WERI-Rb-1 (cell line): ENCODE measurements around the gene MAP3K5.

Experiments used
- DNase-seq: peaks from one replicate; pipeline ENCODE4 v3.0.0-alpha.2; 2020
- H3K27ac ChIP-seq: fragments of 250-450 bp; sonication (Bioruptor Pico); 2 replicates; pipeline ENCODE4 v1.5.1; 2020; ENCODE audit warnings: mild to moderate bottlenecking, moderate library complexity
- H3K27me3 ChIP-seq: fragments of 250-450 bp; sonication (Bioruptor Pico); 2 replicates; pipeline ENCODE4 v1.5.1; 2021; ENCODE audit warnings: mild to moderate bottlenecking, low read depth, moderate library complexity; ENCODE audit not compliant: insufficient read depth, severe bottlenecking
- H3K36me3 ChIP-seq: fragments of 250-450 bp; sonication (Bioruptor Pico); 2 replicates; pipeline ENCODE4 v1.5.1; 2020; ENCODE audit warnings: mild to moderate bottlenecking, moderate library complexity
- H3K4me3 ChIP-seq: 2 replicates; pipeline ENCODE4 v1.5.1; 2011; ENCODE audit warnings: low read depth, mild to moderate bottlenecking, control low read depth, low read length
- H3K9me3 ChIP-seq: fragments of 250-450 bp; sonication (Bioruptor Pico); 2 replicates; pipeline ENCODE4 v1.5.1; 2021; ENCODE audit warnings: mild to moderate bottlenecking, moderate library complexity; ENCODE audit not compliant: severe bottlenecking
- TF ChIP-seq, protein P1 (sequence below): IDR thresholded peaks from 2 replicates; pipeline ENCODE4 v1.5.1; 2011; ENCODE audit warnings: low read depth, mild to moderate bottlenecking, control low read depth, inconsistent platforms, low read length

The MAP3K5 gene

DNA sequence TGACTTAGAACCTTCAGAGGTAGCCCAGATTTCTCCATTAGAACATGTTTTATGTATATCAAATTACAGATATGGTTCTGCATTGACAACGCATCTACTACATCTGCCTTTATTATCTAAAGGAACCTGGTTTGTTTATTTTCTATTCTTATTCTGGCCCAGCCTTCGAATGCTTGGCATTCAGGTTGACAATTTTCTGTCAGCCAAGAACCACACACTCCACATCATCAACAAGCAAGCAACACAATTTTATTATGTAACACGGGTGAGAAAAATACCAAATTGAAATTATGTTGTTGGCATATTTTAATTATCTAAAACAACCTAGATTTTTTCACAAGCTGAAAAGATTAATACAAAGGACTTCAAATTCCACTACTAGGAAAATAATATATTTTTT, 14.6 kb downstream of the MAP3K5 start:
- Histone ChIP-seq H3K4me3 (no peak overlapping the region), H3K9me3 (no peaks in the 10 kb centered on the region), H3K27ac (no peak overlapping the region), H3K36me3 (no peaks in the 10 kb centered on the region), H3K27me3 (no peaks in the 10 kb centered on the region)
- TF ChIP-seq, protein P1, sequence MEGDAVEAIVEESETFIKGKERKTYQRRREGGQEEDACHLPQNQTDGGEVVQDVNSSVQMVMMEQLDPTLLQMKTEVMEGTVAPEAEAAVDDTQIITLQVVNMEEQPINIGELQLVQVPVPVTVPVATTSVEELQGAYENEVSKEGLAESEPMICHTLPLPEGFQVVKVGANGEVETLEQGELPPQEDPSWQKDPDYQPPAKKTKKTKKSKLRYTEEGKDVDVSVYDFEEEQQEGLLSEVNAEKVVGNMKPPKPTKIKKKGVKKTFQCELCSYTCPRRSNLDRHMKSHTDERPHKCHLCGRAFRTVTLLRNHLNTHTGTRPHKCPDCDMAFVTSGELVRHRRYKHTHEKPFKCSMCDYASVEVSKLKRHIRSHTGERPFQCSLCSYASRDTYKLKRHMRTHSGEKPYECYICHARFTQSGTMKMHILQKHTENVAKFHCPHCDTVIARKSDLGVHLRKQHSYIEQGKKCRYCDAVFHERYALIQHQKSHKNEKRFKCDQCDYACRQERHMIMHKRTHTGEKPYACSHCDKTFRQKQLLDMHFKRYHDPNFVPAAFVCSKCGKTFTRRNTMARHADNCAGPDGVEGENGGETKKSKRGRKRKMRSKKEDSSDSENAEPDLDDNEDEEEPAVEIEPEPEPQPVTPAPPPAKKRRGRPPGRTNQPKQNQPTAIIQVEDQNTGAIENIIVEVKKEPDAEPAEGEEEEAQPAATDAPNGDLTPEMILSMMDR = no peak
- DNase-seq = no peak

DNA sequence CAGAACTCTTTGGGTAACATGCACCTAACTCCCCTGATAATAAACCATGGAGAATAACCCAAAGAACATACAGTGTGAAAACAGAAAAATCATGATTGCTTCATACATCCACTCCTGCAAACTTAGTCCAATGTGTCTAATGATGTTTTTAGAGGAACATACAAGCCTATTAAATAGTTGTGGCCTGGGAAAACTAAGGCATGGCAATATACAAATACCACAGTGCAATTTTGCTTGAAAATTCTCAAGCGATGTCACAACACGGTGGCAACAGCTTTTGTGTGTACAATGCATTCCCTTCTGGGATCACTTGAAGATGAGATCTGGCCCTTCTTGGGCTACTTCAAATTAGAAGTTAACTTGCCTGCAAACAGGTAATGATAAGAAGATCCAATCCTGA, 16.7 kb downstream of the MAP3K5 start:
- H3K36me3 ChIP-seq = no peaks in the 10 kb centered on the region
- H3K9me3 ChIP-seq = no peaks in the 10 kb centered on the region
- no peaks in the 10 kb centered on the region for H3K27me3 ChIP-seq
- no peak overlapping the region for H3K27ac ChIP-seq
- TF ChIP-seq, protein P1 = no peak
- no peak for DNase-seq
- H3K4me3 ChIP-seq = no peak overlapping the region

DNA sequence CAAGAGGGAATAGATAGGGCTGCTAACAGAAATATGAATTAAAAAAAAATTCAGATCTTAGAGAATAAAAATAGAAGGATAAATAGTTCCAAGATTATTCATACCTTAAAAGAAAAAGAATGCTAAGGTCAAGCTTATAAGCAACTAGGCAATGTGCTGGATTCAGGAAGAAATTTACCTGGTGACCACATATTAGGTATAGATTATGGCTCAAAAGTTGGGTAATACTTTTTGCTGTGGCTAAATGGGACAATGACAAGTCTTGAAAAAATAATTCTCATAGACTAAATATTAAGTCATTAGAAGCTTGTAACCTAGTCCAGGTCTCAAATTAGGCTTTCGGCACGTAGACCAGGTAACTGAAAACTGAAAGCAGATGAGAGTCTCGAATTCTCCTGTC, 17.2 kb downstream of the MAP3K5 start:
- H3K4me3 ChIP-seq = no peak overlapping the region
- no peaks in the 10 kb centered on the region for H3K9me3 ChIP-seq
- no peaks in the 10 kb centered on the region for H3K36me3 ChIP-seq
- H3K27ac ChIP-seq = no peak overlapping the region
- no peaks in the 10 kb centered on the region for H3K27me3 ChIP-seq
- DNase-seq = no peak
- TF ChIP-seq, protein P1 = no peak

DNA sequence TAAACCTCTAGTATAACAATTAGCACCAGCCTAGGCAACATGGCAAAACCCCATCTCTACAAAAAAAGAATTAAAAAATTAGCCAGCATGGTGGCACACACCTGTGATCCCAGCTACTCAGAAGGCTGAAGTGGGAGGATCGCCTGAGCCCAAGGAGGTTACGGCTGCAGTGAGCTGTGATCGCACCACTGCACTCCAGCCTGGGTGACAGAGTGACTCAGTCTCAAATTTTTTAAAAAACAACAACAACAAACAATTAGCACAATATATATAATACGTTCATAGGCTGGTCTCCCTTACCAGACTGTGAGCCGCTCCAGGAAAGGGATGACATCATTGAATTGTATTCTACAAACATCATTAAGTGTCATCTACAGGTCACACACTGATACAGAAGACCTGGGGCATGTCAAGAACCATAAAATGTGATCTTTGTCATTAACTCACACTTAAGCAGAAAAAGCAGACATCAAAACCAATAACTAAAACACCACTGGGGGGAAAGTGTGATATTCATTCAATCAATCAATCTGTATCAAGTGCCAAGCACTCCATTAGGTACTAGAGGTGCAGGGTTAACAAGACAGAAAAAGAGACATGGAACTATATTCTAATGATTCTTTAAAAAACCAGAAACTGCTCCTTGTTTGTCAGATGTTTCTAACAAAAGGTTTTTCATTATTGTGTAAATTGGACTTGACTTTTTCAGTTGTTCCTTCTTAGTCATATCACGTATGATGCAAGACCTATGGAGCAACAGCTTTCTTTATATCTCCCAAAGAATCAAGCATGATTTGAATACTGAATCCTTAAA, 17.8 kb downstream of the MAP3K5 start:
- Histone ChIP-seq H3K27ac (no peak overlapping the region), H3K36me3 (no peaks in the 10 kb centered on the region), H3K9me3 (no peaks in the 10 kb centered on the region), H3K4me3 (no peak overlapping the region), H3K27me3 (no peaks in the 10 kb centered on the region)
- TF ChIP-seq, protein P1 = no peak
- no peak for DNase-seq

DNA sequence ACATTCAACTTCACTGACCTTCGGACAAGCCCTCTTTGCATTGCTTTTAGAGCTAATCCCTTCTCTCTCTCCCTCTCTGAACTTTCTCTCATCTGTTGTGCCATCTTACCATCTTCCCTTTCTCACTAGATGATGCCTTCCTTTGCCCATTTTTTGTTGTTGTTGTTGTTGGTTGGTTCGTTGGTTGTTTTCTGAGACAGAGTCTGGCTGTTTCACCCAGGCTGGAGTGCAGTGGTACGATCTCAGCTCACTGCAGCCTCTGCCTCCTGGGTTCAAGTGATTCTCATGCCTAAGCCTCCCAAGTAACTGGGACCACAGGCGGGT, 18.8 kb downstream of the MAP3K5 start:
- H3K27me3 ChIP-seq = no peaks in the 10 kb centered on the region
- no peak overlapping the region for H3K4me3 ChIP-seq
- H3K27ac ChIP-seq = no peak overlapping the region
- no peaks in the 10 kb centered on the region for H3K9me3 ChIP-seq
- TF ChIP-seq, protein P1 = no peak
- DNase-seq = no peak
- no peaks in the 10 kb centered on the region for H3K36me3 ChIP-seq
